Ishikawa (cell line): ENCODE data around the gene SKA1.

Source experiments
- CEBPB ChIP-seq: IDR thresholded peaks from 2 replicates; pipeline ENCODE4 v1.6.1; 2012
- CREB1 ChIP-seq: IDR thresholded peaks from 2 replicates; pipeline ENCODE4 v1.6.1; 2012; ENCODE audit warnings: low read depth
- EGR1 ChIP-seq: IDR thresholded peaks from 2 replicates; pipeline ENCODE4 v1.6.1; 2012
- EP300 ChIP-seq: IDR thresholded peaks from 2 replicates; pipeline ENCODE4 v1.6.1; 2012; ENCODE audit warnings: borderline replicate concordance
- FOXM1 ChIP-seq: IDR thresholded peaks from 2 replicates; pipeline ENCODE4 v1.6.1; 2012; ENCODE audit warnings: low read depth, borderline replicate concordance
- MAX ChIP-seq: IDR thresholded peaks from 2 replicates; pipeline ENCODE4 v1.6.1; 2012
- NFIC ChIP-seq: IDR thresholded peaks from 2 replicates; pipeline ENCODE4 v1.6.1; 2012
- RAD21 ChIP-seq: IDR thresholded peaks from 2 replicates; pipeline ENCODE4 v1.6.1; 2012; ENCODE audit warnings: low read depth
- REST ChIP-seq: IDR thresholded peaks from 2 replicates; pipeline ENCODE4 v1.6.1; 2012; ENCODE audit warnings: low read depth, mild to moderate bottlenecking
- TAF1 ChIP-seq: IDR thresholded peaks from 2 replicates; pipeline ENCODE4 v1.6.1; 2012; ENCODE audit warnings: low read depth, mild to moderate bottlenecking
- TCF12 ChIP-seq: IDR thresholded peaks from 2 replicates; pipeline ENCODE4 v1.6.1; 2012; ENCODE audit warnings: low read depth
- TEAD4 ChIP-seq: IDR thresholded peaks from 2 replicates; pipeline ENCODE4 v1.6.1; 2012
- USF1 ChIP-seq: IDR thresholded peaks from 2 replicates; pipeline ENCODE4 v1.6.1; 2012
- YY1 ChIP-seq: IDR thresholded peaks from 2 replicates; pipeline ENCODE4 v1.6.1; 2012; ENCODE audit warnings: low read depth
- ZBTB7A ChIP-seq: IDR thresholded peaks from 2 replicates; pipeline ENCODE4 v1.6.1; 2012; ENCODE audit warnings: low read depth

The SKA1 gene

GRCh38 chr18:50393802-50394201 is 19.0 kb downstream of the SKA1 start:
- TF ChIP-seq MAX (no peak), EP300 (no peak)

GRCh38 chr18:50395093-50395492 is 20.2 kb downstream of the SKA1 start:
- no peak for TF ChIP-seq TEAD4

- TF ChIP-seq EGR1 (no peak), ZBTB7A (no peak), MAX (no peak), EP300 (no peak), REST (no peak), TEAD4 (no peak), TCF12 (no peak), RAD21 (no peak), CEBPB (no peak), USF1 (no peak), FOXM1 (no peak), TAF1 (no peak), NFIC (no peak)
Measured at GRCh38 chr18:50396005-50396660, 21.3 kb downstream of the SKA1 start.

- TF ChIP-seq MAX (no peak), FOXM1 (no peak), ZBTB7A (no peak), CREB1 (no peak), REST (no peak), YY1 (no peak), NFIC (no peak), RAD21 (no peak), TEAD4 (no peak), CEBPB (no peak), TAF1 (no peak), USF1 (no peak), EGR1 (no peak), EP300 (no peak), TCF12 (no peak)
Measured at GRCh38 chr18:50397023-50397422, 22.2 kb downstream of the SKA1 start.

- no peak for TF ChIP-seq CEBPB
- no peak for TF ChIP-seq TAF1
- TF ChIP-seq EP300 = no peak
- TF ChIP-seq RAD21 = no peak
- no peak for TF ChIP-seq REST
- no peak for TF ChIP-seq NFIC
- no peak for TF ChIP-seq USF1
- no peak for TF ChIP-seq EGR1
Measured at GRCh38 chr18:50398099-50398498, 23.3 kb downstream of the SKA1 start.
